NCI-H526 treated with DMSO at 0.1 percent for 48 hours (cell line): ENCODE results near the gene PSPN.

ENCODE experiments used
- DNase-seq: peaks from one replicate; lab custom pipeline; 2025; lab: John Stamatoyannopoulos, UW

Gene PSPN

GRCh38 chr19:6375411-6376010 is at the start of gene PSPN:
TSS of gene PSPN (minus strand) at chr19:6375933. CDS start at chr19:6375849, 84 bp downstream.
- no peak for DNase-seq

GRCh38 chr19:6424939-6425731 is 49.4 kb upstream of the PSPN start:
- DNase-seq: peak; percentile 100

- no peak for DNase-seq
Observed at GRCh38 chr19:6424195-6424938, 48.6 kb upstream of the PSPN start, which contains the start of gene KHSRP. TSS of gene KHSRP (minus strand) at chr19:6424811. CDS start at chr19:6424701, 110 bp downstream.

GRCh38 chr19:6423499-6424194 is 47.9 kb upstream of the PSPN start:
- no peak for DNase-seq

GRCh38 chr19:6421075-6422014 is 45.6 kb upstream of the PSPN start:
- DNase-seq: no peak

- no peak for DNase-seq
Observed at GRCh38 chr19:6418562-6418932, 42.8 kb upstream of the PSPN start.

- DNase-seq: no peak
Observed at GRCh38 chr19:6417713-6418561, 42.2 kb upstream of the PSPN start.

- DNase-seq: no peak
Observed at GRCh38 chr19:6416658-6417405, 41.1 kb upstream of the PSPN start.

- no peak for DNase-seq
Observed at GRCh38 chr19:6415591-6416190, 40.0 kb upstream of the PSPN start.

- no peak for DNase-seq
Observed at GRCh38 chr19:6414793-6415590, 39.3 kb upstream of the PSPN start.

- DNase-seq: no peak
Observed at GRCh38 chr19:6413721-6414643, 38.2 kb upstream of the PSPN start.

GRCh38 chr19:6413291-6413690 is 37.6 kb upstream of the PSPN start:
- DNase-seq: no peak

- no peak for DNase-seq
Observed at GRCh38 chr19:6412447-6413091, 36.8 kb upstream of the PSPN start.

GRCh38 chr19:6412061-6412446 is 36.3 kb upstream of the PSPN start:
- DNase-seq: no peak

- DNase-seq: no peak
Observed at GRCh38 chr19:6409346-6409745, 33.6 kb upstream of the PSPN start.

GRCh38 chr19:6406401-6406800 is 30.7 kb upstream of the PSPN start:
- no peak for DNase-seq
